ENCODE results near the gene SEC61B.

Gene SEC61B

GRCh38 chr9:99239341-99240060 is 17.4 kb downstream of the SEC61B start:
- no peak for DNase-seq

- DNase-seq: no peak
These were observed 19.0 kb downstream of the SEC61B start for GRCh38 chr9:99241106-99241505.

- no peak for DNase-seq
These were observed 22.5 kb downstream of the SEC61B start for GRCh38 chr9:99244344-99245260.

- peak; percentile 72 for DNase-seq
These were observed 27.5 kb downstream of the SEC61B start for GRCh38 chr9:99249619-99250018.

GRCh38 chr9:99251157-99251556 is 29.1 kb downstream of the SEC61B start:
- DNase-seq: no peak

- peak; percentile 73 for DNase-seq
These were observed 31.1 kb downstream of the SEC61B start for GRCh38 chr9:99253134-99253533.

GRCh38 chr9:99253772-99254431 is 31.8 kb downstream of the SEC61B start:
- peak; percentile 93 for DNase-seq

GRCh38 chr9:99255651-99256050 is 33.6 kb downstream of the SEC61B start:
- DNase-seq: no peak

GRCh38 chr9:99257723-99258389 is 35.8 kb downstream of the SEC61B start:
- no peak for DNase-seq

GRCh38 chr9:99259231-99259918 is 37.3 kb downstream of the SEC61B start:
- DNase-seq: peak; percentile 57

GRCh38 chr9:99261923-99262322 is 39.8 kb downstream of the SEC61B start:
- DNase-seq: no peak

- no peak for DNase-seq
These were observed 40.9 kb downstream of the SEC61B start for GRCh38 chr9:99262949-99263418.

- DNase-seq: peak; percentile 9
These were observed 42.1 kb downstream of the SEC61B start for GRCh38 chr9:99264070-99264680.

GRCh38 chr9:99265691-99266090 is 43.6 kb downstream of the SEC61B start:
- DNase-seq: no peak

- DNase-seq: peak; percentile 76
These were observed 44.4 kb downstream of the SEC61B start for GRCh38 chr9:99266255-99267023.

GRCh38 chr9:99269416-99269815 is 47.3 kb downstream of the SEC61B start:
- no peak for DNase-seq

- no peak for DNase-seq
These were observed 48.4 kb downstream of the SEC61B start for GRCh38 chr9:99270491-99270890.

GRCh38 chr9:99272836-99273235 is 50.8 kb downstream of the SEC61B start:
- no peak for DNase-seq

GRCh38 chr9:99274016-99274415 is 51.9 kb downstream of the SEC61B start:
- no peak for DNase-seq

- DNase-seq: no peak
These were observed 52.4 kb downstream of the SEC61B start for GRCh38 chr9:99274495-99274894.

Data from activated CD4-positive, alpha-beta T cell treated with anti-CD3 and anti-CD28 coated beads, Interleukin-10, Interleukin-2, amounts not matched to agents 100 ng/mL and 50 ng/mL, durations not matched to agents 16 hours and 8 hours (primary cell).